Endodermal cell (in vitro differentiated cells): ENCODE results near the gene MAP7D3. TPM values are rescaled to one million over a fixed set of nuclear protein-coding genes. Genes with fewer than 3 reads are reported as not detected.

ENCODE experiments used
- DNase-seq: peaks from one replicate; pipeline ENCODE4 v3.0.0-alpha.2; 2017
- H3K27ac ChIP-seq: 2 replicates; pipeline ENCODE4 v1.5.1; 2013; ENCODE audit warnings: mild to moderate bottlenecking, low read depth, low read length, moderate library complexity
- H3K27me3 ChIP-seq: 2 replicates; pipeline ENCODE4 v1.6.1; 2013; ENCODE audit warnings: mild to moderate bottlenecking, low read length, moderate library complexity; ENCODE audit not compliant: insufficient read depth, control insufficient read depth, poor library complexity, severe bottlenecking
- H3K36me3 ChIP-seq: 2 replicates; pipeline ENCODE4 v1.7.0; 2013; ENCODE audit warnings: mild to moderate bottlenecking, low read length, moderate library complexity; ENCODE audit not compliant: control insufficient read depth, insufficient read depth
- H3K4me1 ChIP-seq: one replicate; pipeline ENCODE4 v1.7.0; 2013; ENCODE audit warnings: low read length; ENCODE audit not compliant: control insufficient read depth, insufficient read depth
- H3K4me3 ChIP-seq: 2 replicates; pipeline ENCODE4 v1.5.1; 2013; ENCODE audit warnings: mild to moderate bottlenecking, low read length, moderate library complexity
- H3K9ac ChIP-seq: 2 replicates; pipeline ENCODE4 v1.6.1; 2013; ENCODE audit warnings: mild to moderate bottlenecking, low read length, moderate library complexity; ENCODE audit not compliant: poor library complexity, severe bottlenecking; ENCODE audit errors: extremely low read depth
- H3K9me3 ChIP-seq: 2 replicates; pipeline ENCODE4 v1.6.1; 2013; ENCODE audit warnings: mild to moderate bottlenecking, low read length, moderate library complexity; ENCODE audit not compliant: control insufficient read depth
- H3K27ac Mint-ChIP-seq: 2 replicates; pipeline ENCODE4 v1.8.0; 2020; ENCODE audit warnings: mixed read lengths
- H3K27me3 Mint-ChIP-seq: 2 replicates; pipeline ENCODE4 v1.8.0; 2021; ENCODE audit warnings: mild to moderate bottlenecking, mixed read lengths; ENCODE audit not compliant: insufficient read depth
- H3K36me3 Mint-ChIP-seq: 2 replicates; pipeline ENCODE4 v1.8.0; 2020; ENCODE audit warnings: low read depth, mixed read lengths
- H3K4me1 Mint-ChIP-seq: 2 replicates; pipeline ENCODE4 v1.8.0; 2020; ENCODE audit warnings: mixed read lengths
- H3K4me3 Mint-ChIP-seq: 2 replicates; pipeline ENCODE4 v1.8.0; 2020; ENCODE audit warnings: mild to moderate bottlenecking, moderate library complexity, mixed read lengths
- H3K9me3 Mint-ChIP-seq: 2 replicates; pipeline ENCODE4 v1.8.0; 2020; ENCODE audit warnings: mild to moderate bottlenecking, mixed read lengths
- CTCF ChIP-seq: fragments of 200-600 bp; sonication (generic); conservative IDR thresholded peaks from 2 replicates; pipeline ENCODE4 v1.5.0; 2021; ENCODE audit warnings: antibody characterized with exemption, mild to moderate bottlenecking
- WGBS, 2 experiments: methylation state at CpG; one replicate each; pipeline versions ENCODE4 v1.1.5 to v1.1.7; 2013; ENCODE audit warnings: missing lambda C conversion rate in 2 of 2, mixed read lengths in 1 of 2; ENCODE audit not compliant: insufficient coverage in 1 of 2, insufficient read length in 1 of 2; 5-methylcytosine and 5-hydroxymethylcytosine counted together
- total RNA-seq, 2 donors: library from RNA; stranded (reverse); fragmentation: NEBNext Ultra II Directional in 1 of 2; extraction: Animal tissue kit (Norgen Biotek cat#: 25700) in 1 of 2; gene quantifications; 2 replicates in 1 of 2; 3 replicates in 1 of 2; pipeline ENCODE4 v1.2.1, GENCODE V29; 2021

The MAP7D3 gene
- total RNA-seq, 2 donors from 2014 or later: 12.3 to 14.2 TPM

GRCh38 chrX:136192839-136193414, 58.3 kb downstream of the MAP7D3 start:
- Histone ChIP-seq H3K27ac (no peak overlapping the region), H3K36me3 (no peaks in the 10 kb centered on the region), H3K27me3 (no peaks in the 10 kb centered on the region), H3K9ac (no peak overlapping the region), H3K4me1 (no peaks in the 10 kb centered on the region), H3K9me3 (no peaks in the 10 kb centered on the region), H3K4me3 (no peak overlapping the region)
- Mint-ChIP-seq H3K4me1 (no peaks in the 10 kb centered on the region), H3K4me3 (no peak overlapping the region), H3K9me3 (peaks cover 61% of the 10 kb centered on the region), H3K27ac (no peak overlapping the region), H3K27me3 (no peaks in the 10 kb centered on the region), H3K36me3 (no peaks in the 10 kb centered on the region)
- WGBS, 2 experiments: 91% methylated on average over 3 of the region's 3 CpGs; no CpG with 5 or more reads in 1 of the 2 experiments
- no peak for DNase-seq
- no peak for TF ChIP-seq CTCF

- WGBS, 2 experiments: 82% methylated on average over 2 of the region's 2 CpGs; no CpG with 5 or more reads in 1 of the 2 experiments
- no peak overlapping the region for H3K27ac ChIP-seq
These were observed 59.1 kb downstream of the MAP7D3 start for GRCh38 chrX:136192135-136192534.

GRCh38 chrX:136191171-136191570, 60.0 kb downstream of the MAP7D3 start:
- no peaks in the 10 kb centered on the region for H3K9me3 ChIP-seq
- Mint-ChIP-seq H3K9me3 (peaks cover 67% of the 10 kb centered on the region), H3K27me3 (no peaks in the 10 kb centered on the region), H3K36me3 (no peaks in the 10 kb centered on the region), H3K4me3 (no peak overlapping the region), H3K27ac (no peak overlapping the region), H3K4me1 (no peaks in the 10 kb centered on the region)
- TF ChIP-seq CTCF: no peak
- 94 to 100% methylated on average over 3 to 6 of the region's 6 CpGs for WGBS, 2 experiments
- no peak overlapping the region for H3K4me3 ChIP-seq
- H3K27ac ChIP-seq: no peak overlapping the region
- H3K27me3 ChIP-seq: no peaks in the 10 kb centered on the region
- no peak for DNase-seq
- H3K4me1 ChIP-seq: no peaks in the 10 kb centered on the region
- no peak overlapping the region for H3K9ac ChIP-seq
- H3K36me3 ChIP-seq: no peaks in the 10 kb centered on the region

More at GRCh38 chrX:136192135-136192534, 59.1 kb downstream of the MAP7D3 start:
- Mint-ChIP-seq H3K27me3 (no peaks in the 10 kb centered on the region), H3K4me1 (no peaks in the 10 kb centered on the region), H3K36me3 (no peaks in the 10 kb centered on the region), H3K4me3 (no peak overlapping the region), H3K27ac (no peak overlapping the region), H3K9me3 (peaks cover 66% of the 10 kb centered on the region)
- no peak for DNase-seq
- Histone ChIP-seq H3K9me3 (no peaks in the 10 kb centered on the region), H3K9ac (no peak overlapping the region), H3K27me3 (no peaks in the 10 kb centered on the region), H3K36me3 (no peaks in the 10 kb centered on the region), H3K4me1 (no peaks in the 10 kb centered on the region), H3K4me3 (no peak overlapping the region)
- no peak for TF ChIP-seq CTCF
